Measurements from ENCODE around the gene ATG14. TPM values are rescaled to one million over a fixed set of nuclear protein-coding genes. Genes with fewer than 3 reads are reported as not detected.

The ATG14 gene
- polyA plus RNA-seq, 2 of the 4 experiments (the other 2 are of a cell fraction), result 5.9 to 7.4 TPM

GRCh38 chr14:55377236-55377635 is 34.4 kb downstream of the ATG14 start (continued):
- TF ChIP-seq CTCF (IDR thresholded peaks at IDR 0.05) (no peak), TFCP2L1 (CRISPR knock-in tag; IDR thresholded peaks at IDR 0.05) (no peak)

DNA sequence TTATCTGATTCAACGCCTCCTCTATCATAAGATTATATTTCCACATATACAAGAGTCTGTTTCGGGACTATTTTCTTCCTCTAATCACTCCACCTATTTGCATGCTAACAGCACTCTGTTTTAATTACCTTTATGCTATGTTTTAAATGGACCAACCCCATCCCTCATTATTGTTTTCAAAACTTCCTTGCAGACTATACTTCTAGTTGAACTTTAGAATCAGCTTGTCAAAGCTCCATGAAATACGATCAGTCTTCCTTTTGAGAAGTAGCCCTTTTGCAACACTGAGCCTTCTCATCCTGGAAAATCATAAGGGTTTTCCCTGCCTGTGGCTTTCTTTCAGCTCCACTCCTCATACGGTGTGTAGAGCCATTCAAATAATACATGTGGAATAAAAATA is 36.9 kb downstream of the ATG14 start:
- FAIRE-seq (no peak), ATAC-seq (no peak), DNase-seq (ENCODE audit: low read depth in 1 of 2, low spot score in 1 of 2) (no peak)
- Histone ChIP-seq H3K4me3 (no peak overlapping the region), H3K27ac (no peak overlapping the region), H3K4me1 (no peaks in the 10 kb centered on the region), H3K9me3 (no peaks in the 10 kb centered on the region), H3K4me2 (no peak overlapping the region)
- ChIA-PET CTCF (interaction anchor here (1.0 to 1.3 kb wide), 2 partner anchors 53 to 965 kb away, joined by 3 read pairs; no protein-coding TSS in a partner anchor), POLR2A (no interaction called here)
- 89% methylated on average over 4 of the region's 4 CpGs for WGBS (ENCODE audit: missing lambda C conversion rate)
- TF ChIP-seq PHF8 (IDR thresholded peaks at IDR 0.05; ENCODE audit: borderline replicate concordance, low read depth), result no peak
- TF ChIP-seq, protein P1, sequence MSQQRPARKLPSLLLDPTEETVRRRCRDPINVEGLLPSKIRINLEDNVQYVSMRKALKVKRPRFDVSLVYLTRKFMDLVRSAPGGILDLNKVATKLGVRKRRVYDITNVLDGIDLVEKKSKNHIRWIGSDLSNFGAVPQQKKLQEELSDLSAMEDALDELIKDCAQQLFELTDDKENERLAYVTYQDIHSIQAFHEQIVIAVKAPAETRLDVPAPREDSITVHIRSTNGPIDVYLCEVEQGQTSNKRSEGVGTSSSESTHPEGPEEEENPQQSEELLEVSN (IDR thresholded peaks at IDR 0.05; ENCODE audit: borderline replicate concordance, low read depth), result no peak
- no peak for TF ChIP-seq POLR2AphosphoS2 (conservative IDR thresholded peaks at IDR 0.05; ENCODE audit: low read length)
- no peak for TF ChIP-seq ZNF302 (CRISPR knock-in tag; IDR thresholded peaks at IDR 0.05)

DNA sequence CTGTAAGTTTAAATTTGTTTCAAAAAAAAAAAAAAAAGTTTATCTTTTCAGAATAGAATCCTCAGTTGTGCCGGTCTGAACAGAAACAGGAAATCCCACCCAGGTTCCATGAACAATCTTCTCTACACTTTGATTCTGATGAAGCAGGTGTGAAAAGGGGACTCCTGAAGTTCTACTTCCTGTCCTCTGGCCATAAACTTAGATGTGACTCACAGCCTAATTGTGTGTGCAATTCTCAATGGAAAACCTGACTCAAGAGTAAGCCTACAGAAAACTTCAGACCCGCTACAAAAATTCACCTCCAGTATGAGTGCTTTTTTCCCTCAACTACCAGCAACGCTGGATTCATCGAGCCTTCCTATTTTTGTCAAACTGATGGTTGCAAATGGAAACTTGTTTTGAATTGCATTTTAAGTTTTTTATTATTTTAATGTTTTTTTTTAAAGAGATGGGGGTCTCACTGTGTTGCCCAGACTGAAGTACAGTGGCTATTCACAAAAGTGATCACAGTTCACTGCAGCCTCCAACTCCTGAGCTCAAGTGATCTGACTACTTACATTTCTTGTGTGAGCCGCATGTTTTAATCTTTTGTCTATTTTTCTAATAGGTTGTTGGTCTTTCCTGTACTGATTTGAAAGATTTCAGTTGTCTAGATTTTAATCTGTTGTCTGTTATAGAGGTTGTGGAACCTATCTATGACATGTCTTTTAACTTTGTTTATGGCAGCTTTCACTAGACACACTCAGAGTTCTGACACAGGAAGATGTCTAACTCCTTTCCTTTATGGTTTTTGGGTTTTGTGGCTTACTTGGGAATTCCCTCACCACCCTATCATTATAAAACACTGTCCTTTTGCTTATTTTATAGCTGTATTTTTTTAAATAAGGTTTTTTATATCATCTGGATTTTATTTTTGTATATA is 37.6 kb downstream of the ATG14 start:
- ChIA-PET CTCF (interaction anchor here (1.0 to 3.1 kb wide), 3 partner anchors 54 to 966 kb away, joined by 3 to 10 read pairs (median 3); partner anchors contain the start of gene FBXO34), POLR2A (no interaction called here)
- WGBS (ENCODE audit: missing lambda C conversion rate), result 59% methylated on average over 5 of the region's 5 CpGs
- DNase-seq (ENCODE audit: low read depth in 1 of 2, low spot score in 1 of 2), result no peak
- Histone ChIP-seq H3K4me1 (no peaks in the 10 kb centered on the region), H3K9me3 (no peaks in the 10 kb centered on the region), H3K27ac (no peak overlapping the region), H3K4me3 (no peak overlapping the region), H3K4me2 (no peak overlapping the region)
- ATAC-seq, result no peak
- no peak for FAIRE-seq
- TF ChIP-seq CEBPB (IDR thresholded peaks at IDR 0.05) (no peak), HOXB13 (CRISPR knock-in tag; IDR thresholded peaks at IDR 0.05; ENCODE audit: low read depth) (no peak), HOXA7 (CRISPR knock-in tag; IDR thresholded peaks at IDR 0.05) (no peak), RNF2 (IDR thresholded peaks at IDR 0.05; ENCODE audit: borderline replicate concordance, low read depth) (no peak), EHF (CRISPR knock-in tag; IDR thresholded peaks at IDR 0.05) (no peak), CBX2 (IDR thresholded peaks at IDR 0.05; ENCODE audit: borderline replicate concordance, low read depth) (no peak)
- TF ChIP-seq, protein P2, sequence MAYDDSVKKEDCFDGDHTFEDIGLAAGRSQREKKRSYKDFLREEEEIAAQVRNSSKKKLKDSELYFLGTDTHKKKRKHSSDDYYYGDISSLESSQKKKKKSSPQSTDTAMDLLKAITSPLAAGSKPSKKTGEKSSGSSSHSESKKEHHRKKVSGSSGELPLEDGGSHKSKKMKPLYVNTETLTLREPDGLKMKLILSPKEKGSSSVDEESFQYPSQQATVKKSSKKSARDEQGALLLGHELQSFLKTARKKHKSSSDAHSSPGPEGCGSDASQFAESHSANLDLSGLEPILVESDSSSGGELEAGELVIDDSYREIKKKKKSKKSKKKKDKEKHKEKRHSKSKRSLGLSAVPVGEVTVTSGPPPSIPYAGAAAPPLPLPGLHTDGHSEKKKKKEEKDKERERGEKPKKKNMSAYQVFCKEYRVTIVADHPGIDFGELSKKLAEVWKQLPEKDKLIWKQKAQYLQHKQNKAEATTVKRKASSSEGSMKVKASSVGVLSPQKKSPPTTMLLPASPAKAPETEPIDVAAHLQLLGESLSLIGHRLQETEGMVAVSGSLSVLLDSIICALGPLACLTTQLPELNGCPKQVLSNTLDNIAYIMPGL (CRISPR knock-in tag; IDR thresholded peaks at IDR 0.05; ENCODE audit: borderline replicate concordance), result no peak

DNA sequence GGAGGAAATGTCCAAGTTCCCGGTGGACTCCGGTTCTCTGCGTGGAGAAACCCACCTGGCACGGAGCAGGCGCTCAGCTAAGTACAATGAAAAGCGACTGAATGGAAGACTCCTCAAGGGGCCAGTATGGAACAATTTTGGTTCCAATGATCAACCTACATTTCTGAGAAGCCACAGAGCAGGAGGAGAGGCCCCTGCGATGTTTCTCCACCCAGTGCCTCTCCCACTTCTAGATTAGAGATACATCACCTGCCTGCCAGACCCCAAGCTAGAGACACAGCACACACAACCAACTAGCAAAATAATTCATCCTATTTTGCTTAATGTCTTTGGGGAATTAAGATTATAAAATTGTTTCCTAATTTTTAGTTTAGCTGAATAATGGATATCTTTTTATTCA is 38.8 kb downstream of the ATG14 start:
- Histone ChIP-seq H3K4me2 (no peak overlapping the region), H3K4me1 (no peaks in the 10 kb centered on the region), H3K27ac (no peak overlapping the region), H3K4me3 (no peak overlapping the region), H3K9me3 (no peaks in the 10 kb centered on the region)
- FAIRE-seq, result no peak
- DNase-seq (ENCODE audit: low read depth in 1 of 2, low spot score in 1 of 2), result no peak
- ATAC-seq, result no peak
- ChIA-PET POLR2A (no interaction called here), CTCF (interaction anchor here (3.1 kb wide), 1 partner anchor 101 kb away, joined by 10 read pairs; the partner anchor contains the start of gene FBXO34)
- no peak for TF ChIP-seq ZNF302 (CRISPR knock-in tag; IDR thresholded peaks at IDR 0.05)
- no peak for TF ChIP-seq HEYL (CRISPR knock-in tag; IDR thresholded peaks at IDR 0.05)
- TF ChIP-seq ZFP36 (IDR thresholded peaks at IDR 0.05; ENCODE audit: borderline replicate concordance, partially characterized antibody), result no peak
- TF ChIP-seq CBX8 (IDR thresholded peaks at IDR 0.05), result no peak
- no peak for TF ChIP-seq EHF (CRISPR knock-in tag; IDR thresholded peaks at IDR 0.05)
- TF ChIP-seq NFE2L2 (conservative IDR thresholded peaks at IDR 0.05; ENCODE audit: low read length), result no peak
- no peak for TF ChIP-seq NPAS2 (CRISPR knock-in tag; IDR thresholded peaks at IDR 0.05; ENCODE audit: borderline replicate concordance)
- no peak for TF ChIP-seq SMC3 (IDR thresholded peaks at IDR 0.05)
- TF ChIP-seq BHLHE40 (IDR thresholded peaks at IDR 0.05; ENCODE audit: low read depth, low read length), result no peak
- no peak for TF ChIP-seq CHD2 (IDR thresholded peaks at IDR 0.05; ENCODE audit: low read length, partially characterized antibody)
- TF ChIP-seq JUNB (IDR thresholded peaks at IDR 0.05), result no peak
- TF ChIP-seq ATOH8 (CRISPR knock-in tag; IDR thresholded peaks at IDR 0.05; ENCODE audit: low read depth), result no peak
- no peak for TF ChIP-seq KDM5A (IDR thresholded peaks at IDR 0.05)
- no peak for TF ChIP-seq NR3C1 (IDR thresholded peaks at IDR 0.05)
- WGBS (ENCODE audit: missing lambda C conversion rate), result 94% methylated on average over 7 of the region's 7 CpGs

All from A549 (cell line).